ENCODE results near the gene UBE2Q2.

- TF ChIP-seq PCBP2 (IDR thresholded peaks at IDR 0.05; ENCODE audit: low read depth, low read length, poor library complexity, severe bottlenecking) (no peak), ZEB2 (IDR thresholded peaks at IDR 0.05) (no peak), POLR2A (conservative IDR thresholded peaks at IDR 0.05) (no peak), ZBTB17 (CRISPR knock-in tag; IDR thresholded peaks at IDR 0.05) (no peak), ELF2 (CRISPR knock-in tag; IDR thresholded peaks at IDR 0.05) (no peak), CBX3 (IDR thresholded peaks at IDR 0.05; ENCODE audit: borderline replicate concordance in 1 of 2, low read length in 2 of 2) (no peak), ZNF274 (IDR thresholded peaks at IDR 0.05; ENCODE audit: borderline replicate concordance, low read depth, low read length) (no peak), NR0B1 (IDR thresholded peaks at IDR 0.05; ENCODE audit: partially characterized antibody) (no peak), ZHX1 (conservative IDR thresholded peaks at IDR 0.05; ENCODE audit: low read length) (no peak), JUND (IDR thresholded peaks at IDR 0.05; ENCODE audit: borderline replicate concordance, low read depth, low read length) (peak; percentile 70), JUND (tag; IDR thresholded peaks at IDR 0.05; ENCODE audit: borderline replicate concordance, low read depth, low read length) (peak; percentile 41; the same call in 2 of the 3 replicates), ZNF140 (CRISPR knock-in tag; IDR thresholded peaks at IDR 0.05) (no peak), CTCF (IDR thresholded peaks at IDR 0.05 in 2 of 3, conservative IDR thresholded peaks at IDR 0.05 in 1 of 3; ENCODE audit: insufficient read depth in 2 of 3, low read depth in 1 of 3, low read length in 3 of 3) (no peak)
These were observed 21.2 kb downstream of the UBE2Q2 start for GRCh38 chr15:75864213-75865059.

All from K562 (cell line).